HEK293 (cell line): ENCODE results near the gene APOL3.

Experiments
- ATF2 ChIP-seq: fragments of 450-650 bp; formaldehyde crosslinking; IDR thresholded peaks from 2 replicates; pipeline ENCODE4 v1.5.1; 2016; ENCODE audit warnings: missing biosample characterization, missing genetic modification characterization, low read depth
- CTCF ChIP-seq: fragments of 450-650 bp; formaldehyde crosslinking; IDR thresholded peaks from 2 replicates; pipeline ENCODE4 v1.5.1; 2016; ENCODE audit warnings: missing biosample characterization, missing genetic modification characterization
- PBX3 ChIP-seq: sonication (generic); formaldehyde crosslinking; IDR thresholded peaks from 2 replicates; pipeline ENCODE4 v1.8.1; 2022; ENCODE audit warnings: mild to moderate bottlenecking, moderate library complexity, missing genetic modification reagents
- ZBTB1 ChIP-seq: fragments of 450-650 bp; formaldehyde crosslinking; IDR thresholded peaks from 2 replicates; pipeline ENCODE4 v1.5.1; 2016; ENCODE audit warnings: missing biosample characterization, missing genetic modification characterization
- ZNF114 ChIP-seq: fragments of 450-650 bp; formaldehyde crosslinking; IDR thresholded peaks from 2 replicates; pipeline ENCODE4 v1.5.0; 2017; ENCODE audit warnings: missing biosample characterization, missing genetic modification characterization
- ZNF24 ChIP-seq: fragments of 450-650 bp; formaldehyde crosslinking; IDR thresholded peaks from 2 replicates; pipeline ENCODE4 v1.5.1; 2016; ENCODE audit warnings: missing biosample characterization, missing genetic modification characterization
- ZNF324 ChIP-seq: fragments of 450-650 bp; formaldehyde crosslinking; IDR thresholded peaks from 2 replicates; pipeline ENCODE4 v1.5.1; 2016; ENCODE audit warnings: missing biosample characterization, missing genetic modification characterization
- ZNF350 ChIP-seq: fragments of 450-650 bp; formaldehyde crosslinking; IDR thresholded peaks from 2 replicates; pipeline ENCODE4 v1.5.0; 2017; ENCODE audit warnings: missing biosample characterization, mild to moderate bottlenecking, missing genetic modification characterization
- ZNF398 ChIP-seq: fragments of 450-650 bp; formaldehyde crosslinking; IDR thresholded peaks from 2 replicates; pipeline ENCODE4 v1.5.1; 2017; ENCODE audit warnings: missing biosample characterization, missing genetic modification characterization
- ZNF518A ChIP-seq: fragments of 450-650 bp; formaldehyde crosslinking; conservative IDR thresholded peaks from 2 replicates; pipeline ENCODE4 v1.5.1; 2016; ENCODE audit warnings: low read depth, missing biosample characterization, missing genetic modification characterization
- ZNF544 ChIP-seq: fragments of 450-650 bp; formaldehyde crosslinking; IDR thresholded peaks from 2 replicates; pipeline ENCODE4 v1.5.0; 2017; ENCODE audit warnings: missing biosample characterization, missing genetic modification characterization
- ZNF768 ChIP-seq: fragments of 450-650 bp; formaldehyde crosslinking; IDR thresholded peaks from 2 replicates; pipeline ENCODE4 v1.5.1; 2018; ENCODE audit warnings: missing biosample characterization, mild to moderate bottlenecking, missing genetic modification characterization
- ZSCAN23 ChIP-seq: fragments of 450-650 bp; formaldehyde crosslinking; IDR thresholded peaks from 2 replicates; pipeline ENCODE4 v1.5.1; 2016; ENCODE audit warnings: missing biosample characterization, missing genetic modification characterization

GRCh38 chr22:36117053-36117554, 43.5 kb downstream of the APOL3 start:
- TF ChIP-seq ZNF518A (tag by site-specific recombination) (no peak), CTCF (tag by site-specific recombination) (no peak), ZNF114 (tag by site-specific recombination) (no peak), ZBTB1 (tag by site-specific recombination) (no peak), ZSCAN23 (tag by site-specific recombination) (no peak), ZNF350 (no peak), ZNF398 (tag by site-specific recombination) (no peak), PBX3 (no peak), ZNF324 (tag by site-specific recombination) (no peak), ZNF544 (tag by site-specific recombination) (no peak), ZNF24 (no peak), ATF2 (tag by site-specific recombination) (no peak), ZNF768 (tag by site-specific recombination) (no peak)
